HG03460 (cell line): ENCODE results near the gene TRIM71.
"Not testable (repeated sequence)": the region's sequence is repeated elsewhere in the genome, so short reads cannot be mapped to it uniquely, and the experiment has no call there.

Experiments
- ATAC-seq: cut with Tn5 transposase; IDR thresholded peaks from one replicate; pipeline ENCODE4 v1.9.1; 2021; ENCODE audit not compliant: unreplicated experiment

Gene TRIM71

GRCh38 chr3:32922078-32922477 is 104.3 kb downstream of the TRIM71 start:
- no peak for ATAC-seq

DNA sequence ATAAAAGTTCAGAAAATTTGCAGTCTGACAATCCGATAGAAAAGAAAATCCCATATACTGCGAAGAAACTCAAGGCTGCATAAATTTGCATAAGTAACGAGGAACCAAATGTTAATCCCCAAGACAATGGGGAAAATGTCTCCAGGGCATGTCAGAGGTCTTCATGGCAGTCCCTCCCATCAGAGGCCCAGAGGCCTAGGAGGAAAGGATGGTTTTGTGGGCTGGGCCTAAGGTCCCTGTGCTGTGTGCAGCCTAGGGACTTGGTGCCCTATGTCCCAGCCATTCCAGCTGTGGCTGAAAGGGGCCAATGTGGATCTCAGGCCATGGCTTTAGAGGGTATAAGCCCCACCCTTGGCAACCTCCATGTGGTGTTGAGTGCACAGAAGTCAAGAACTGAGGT is 112.4 kb downstream of the TRIM71 start:
- ATAC-seq, result no peak

GRCh38 chr3:32931273-32931672 is 113.5 kb downstream of the TRIM71 start:
- ATAC-seq, result not testable (repeated sequence)

GRCh38 chr3:32934150-32934742 is 116.4 kb downstream of the TRIM71 start:
- ATAC-seq, result no peak

DNA sequence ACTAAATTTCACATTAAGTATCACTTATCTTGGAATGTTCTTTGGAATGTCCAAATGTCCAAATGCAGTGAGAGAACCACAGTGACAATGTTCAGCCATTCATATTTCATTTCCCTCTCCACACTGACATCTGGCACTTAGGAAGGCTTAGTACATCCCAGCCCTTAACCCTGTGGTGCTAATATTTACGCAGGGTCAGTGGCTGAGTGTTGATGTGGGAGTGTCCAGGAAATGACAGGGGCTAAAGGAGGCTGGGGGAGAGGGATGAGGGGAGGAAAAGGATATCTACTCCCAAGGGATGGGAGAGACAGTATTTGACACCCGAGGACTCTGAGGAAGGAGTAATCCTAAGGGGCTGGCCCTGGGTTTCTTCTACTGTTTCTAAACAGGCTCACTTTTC is 119.5 kb downstream of the TRIM71 start:
- no peak for ATAC-seq

DNA sequence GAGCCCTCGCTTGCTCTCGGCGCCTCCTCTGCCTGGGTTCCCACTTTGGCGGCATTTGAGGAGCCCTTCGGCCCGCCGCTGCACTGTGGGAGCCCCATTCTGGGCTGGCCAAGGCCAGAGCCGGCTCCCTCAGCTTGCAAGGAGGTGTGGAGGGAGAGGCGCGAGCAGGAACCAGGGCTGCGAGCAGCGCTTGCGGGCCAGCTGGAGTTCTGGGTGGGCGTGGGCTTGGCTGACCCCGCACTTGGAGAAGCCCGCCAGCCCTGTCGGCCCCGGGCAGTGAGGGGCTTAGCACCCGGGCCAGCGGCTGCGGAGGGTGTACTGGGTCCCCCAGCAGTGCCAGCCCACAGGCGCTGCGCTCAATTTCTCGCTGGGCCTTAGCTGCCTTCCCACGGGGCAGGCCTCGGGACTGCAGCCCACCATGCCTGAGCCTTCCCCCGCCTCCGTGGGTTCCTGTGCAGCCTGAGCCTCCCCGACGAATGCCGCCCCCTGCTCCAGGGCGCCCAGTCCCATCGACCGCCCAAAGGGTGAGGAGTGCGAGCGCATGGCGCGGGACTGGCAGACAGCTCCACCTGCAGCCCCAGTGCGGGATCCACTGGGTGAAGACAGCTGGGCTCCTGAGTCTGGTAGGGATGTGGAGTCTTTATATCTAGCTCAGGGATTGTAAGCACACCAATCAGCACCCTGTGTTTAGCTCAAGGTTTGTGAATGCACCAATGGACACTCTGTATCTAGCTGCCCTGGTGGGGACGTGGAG is 121.9 kb downstream of the TRIM71 start:
- ATAC-seq, result not testable (repeated sequence)

- ATAC-seq, result no peak
Measured at GRCh38 chr3:32940726-32941125, 122.9 kb downstream of the TRIM71 start.

GRCh38 chr3:32945136-32945535 is 127.3 kb downstream of the TRIM71 start:
- ATAC-seq, result no peak

GRCh38 chr3:32945598-32945997 is 127.8 kb downstream of the TRIM71 start:
- not testable (repeated sequence) for ATAC-seq

DNA sequence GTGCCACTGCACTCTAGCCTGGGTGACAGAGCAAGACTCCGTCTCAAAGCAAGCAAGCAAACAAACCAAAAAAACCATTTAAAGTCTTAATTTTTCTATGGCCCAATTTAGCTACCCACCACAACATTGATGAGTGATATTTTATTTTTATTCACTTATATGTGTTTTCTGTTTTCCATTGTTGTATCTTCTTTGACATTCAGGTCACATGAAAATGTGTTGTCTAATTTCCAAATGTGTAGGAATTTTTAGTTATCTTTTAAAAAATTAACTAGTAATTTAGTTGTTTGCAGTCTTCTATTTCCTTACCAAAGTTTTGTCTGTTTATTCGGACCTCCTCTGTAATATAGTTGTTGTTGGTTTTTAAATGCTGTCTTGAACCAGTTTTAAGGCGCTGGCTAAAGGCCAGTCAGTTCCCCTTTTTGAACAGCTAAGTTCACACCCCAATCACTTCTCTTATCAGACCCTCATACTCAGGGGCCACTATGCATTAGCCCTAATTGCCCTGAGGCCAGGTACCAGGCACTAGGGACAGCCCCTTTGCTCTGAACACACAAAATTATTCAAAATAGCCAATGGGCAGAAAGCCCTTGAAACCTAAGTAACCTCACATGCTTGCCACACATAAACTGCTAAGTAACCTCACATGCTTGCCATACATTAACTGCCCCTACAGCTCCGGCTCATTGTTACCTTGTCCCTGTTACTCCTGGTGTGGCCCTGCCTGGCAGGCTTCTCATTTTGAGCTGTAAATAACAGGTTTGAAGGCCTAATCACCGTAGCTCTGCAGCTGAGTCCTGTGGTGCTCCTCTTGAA is 129.4 kb downstream of the TRIM71 start:
- ATAC-seq, result peak; percentile 7
